GM23338 (cell line): ENCODE data around the gene SMC4. TPM values are rescaled to one million over a fixed set of nuclear protein-coding genes. Genes with fewer than 3 reads are reported as not detected.

Experiments used
- ATAC-seq: fragments of 200-7000 bp; cut with Tn5 transposase; 3 replicates; pipeline ENCODE4 v1.9.1; 2020
- DNase-seq: peaks from one replicate; pipeline ENCODE4 v3.0.0-alpha.2; 2015; ENCODE audit warnings: low spot score
- H2AFZ ChIP-seq: fragments of 200-600 bp; sonication (generic); 2 replicates; pipeline ENCODE4 v1.8.0; 2016; ENCODE audit warnings: antibody characterized with exemption, mild to moderate bottlenecking, moderate library complexity
- H3F3A ChIP-seq: fragments of 200-600 bp; sonication (generic); replicated peaks from 2 replicates; pipeline ENCODE4 v1.8.0; 2017; ENCODE audit warnings: antibody characterized with exemption, mixed run types, low read depth
- H3K27ac ChIP-seq: fragments of 200-600 bp; sonication (generic); 2 replicates; pipeline ENCODE4 v1.6.1; 2016; ENCODE audit warnings: low read depth
- H3K27me3 ChIP-seq: fragments of 200-600 bp; sonication (generic); 2 replicates; pipeline ENCODE4 v1.8.0; 2016; ENCODE audit warnings: mild to moderate bottlenecking, mixed run types, moderate library complexity; ENCODE audit not compliant: insufficient read depth
- H3K36me3 ChIP-seq: fragments of 200-600 bp; sonication (generic); 2 replicates; pipeline ENCODE4 v1.8.0; 2016; ENCODE audit warnings: mild to moderate bottlenecking; ENCODE audit not compliant: insufficient read depth
- H3K4me1 ChIP-seq: fragments of 200-600 bp; sonication (generic); 2 replicates; pipeline ENCODE4 v1.8.0; 2016; ENCODE audit warnings: mild to moderate bottlenecking, moderate library complexity; ENCODE audit not compliant: insufficient read depth
- H3K4me2 ChIP-seq: fragments of 200-600 bp; sonication (generic); 2 replicates; pipeline ENCODE4 v1.7.1; 2017; ENCODE audit warnings: mixed run types
- H3K4me3 ChIP-seq: fragments of 200-600 bp; sonication (generic); 2 replicates; pipeline ENCODE4 v1.6.1; 2016; ENCODE audit warnings: mixed run types
- H3K79me2 ChIP-seq: fragments of 200-600 bp; sonication (generic); replicated peaks from 2 replicates; pipeline ENCODE4 v1.8.0; 2017; ENCODE audit warnings: mild to moderate bottlenecking; ENCODE audit not compliant: insufficient read depth
- H3K9me2 ChIP-seq: fragments of 200-600 bp; sonication (generic); 2 replicates; pipeline ENCODE4 v1.8.0; 2017; ENCODE audit not compliant: insufficient read depth
- H4K20me1 ChIP-seq: fragments of 200-600 bp; sonication (generic); replicated peaks from 2 replicates; pipeline ENCODE4 v1.8.0; 2017; ENCODE audit warnings: mild to moderate bottlenecking; ENCODE audit not compliant: insufficient read depth
- H3K27ac Mint-ChIP-seq: 2 replicates; pipeline ENCODE4 v1.8.0; 2020; ENCODE audit warnings: inconsistent platforms, mild to moderate bottlenecking, moderate library complexity, mixed read lengths
- H3K27me3 Mint-ChIP-seq: 3 replicates; pipeline ENCODE4 v1.8.0; 2022; ENCODE audit warnings: low read depth, mild to moderate bottlenecking, moderate library complexity, mixed read lengths, inconsistent platforms; ENCODE audit not compliant: insufficient read depth, poor library complexity
- H3K36me3 Mint-ChIP-seq: 3 replicates; pipeline ENCODE4 v1.8.0; 2021; ENCODE audit warnings: low read depth, mild to moderate bottlenecking, inconsistent platforms, moderate library complexity, mixed read lengths
- H3K4me1 Mint-ChIP-seq: 3 replicates; pipeline ENCODE4 v1.8.0; 2020; ENCODE audit warnings: mild to moderate bottlenecking, inconsistent platforms, mixed read lengths
- H3K4me3 Mint-ChIP-seq: 3 replicates; pipeline ENCODE4 v1.8.0; 2021; ENCODE audit warnings: moderate library complexity, mild to moderate bottlenecking, inconsistent platforms, mixed read lengths
- H3K9me3 Mint-ChIP-seq: 3 replicates; pipeline ENCODE4 v1.8.0; 2020; ENCODE audit warnings: moderate library complexity, mild to moderate bottlenecking, inconsistent platforms, mixed read lengths
- CREB1 ChIP-seq: fragments of 250-450 bp; sonication (Bioruptor Pico); IDR thresholded peaks from 2 replicates; pipeline ENCODE4 v1.5.0; 2020; ENCODE audit warnings: low read depth, mild to moderate bottlenecking, moderate library complexity
- EZH2 ChIP-seq: fragments of 200-600 bp; sonication (generic); IDR thresholded peaks from one replicate; pipeline ENCODE4 v1.8.0; 2017; ENCODE audit warnings: antibody characterized with exemption, mild to moderate bottlenecking, low read depth; ENCODE audit not compliant: unreplicated experiment
- EZH2phosphoT487 ChIP-seq: fragments of 200-600 bp; sonication (generic); IDR thresholded peaks from one replicate; pipeline ENCODE4 v1.8.1; 2018; ENCODE audit warnings: antibody characterized with exemption; ENCODE audit not compliant: unreplicated experiment
- JUNB ChIP-seq: IDR thresholded peaks from one replicate; pipeline ENCODE4 v1.6.1; 2016; ENCODE audit warnings: antibody characterized with exemption; ENCODE audit not compliant: unreplicated experiment
- NANOG ChIP-seq: IDR thresholded peaks from 2 replicates; pipeline ENCODE4 v1.6.1; 2016; ENCODE audit warnings: antibody characterized with exemption, borderline replicate concordance
- STAT1 ChIP-seq: IDR thresholded peaks from one replicate; pipeline ENCODE4 v1.6.1; 2016; ENCODE audit warnings: antibody characterized with exemption; ENCODE audit not compliant: unreplicated experiment
- ZNF114 ChIP-seq: fragments of 250-450 bp; sonication (Bioruptor Pico); IDR thresholded peaks from 2 replicates; pipeline ENCODE4 v1.5.0; 2020; ENCODE audit warnings: mild to moderate bottlenecking, moderate library complexity
- ZNF331 ChIP-seq: fragments of 250-450 bp; sonication (Bioruptor Pico); IDR thresholded peaks from 2 replicates; pipeline ENCODE4 v1.5.0; 2020; ENCODE audit warnings: low read depth, mild to moderate bottlenecking, moderate library complexity
- polyA plus RNA-seq: library from polyadenylated mRNA; unstranded; fragments of >200 nt; fragmentation: Nextera tagmentation; extraction: Ambion mirVana; gene quantifications from 2 replicates; pipeline ENCODE4 v1.2.1, GENCODE V29; 2016
- total RNA-seq: library from RNA; depleted of rRNA; stranded (reverse); fragments of >200 nt; shearing (Covaris generic); gene quantifications from 2 replicates; pipeline ENCODE4 v1.2.3, GENCODE V29; 2014
- TF ChIP-seq, protein P1 (sequence below), 2 experiments: fragments of 200-600 bp in 1 of 2; sonication (generic) in 1 of 2; conservative IDR thresholded peaks; 2 replicates each; pipeline versions ENCODE4 v1.5.1 to v1.6.1; 2016 to 2017; ENCODE audit warnings: antibody characterized with exemption in 2 of 2, low read depth in 2 of 2, mild to moderate bottlenecking in 2 of 2, moderate library complexity in 1 of 2
- TF ChIP-seq, protein P2 (sequence below): IDR thresholded peaks from one replicate; pipeline ENCODE4 v1.6.1; 2018; ENCODE audit warnings: antibody characterized with exemption; ENCODE audit not compliant: unreplicated experiment
- TF ChIP-seq, protein P3 (sequence below): fragments of 250-450 bp; sonication (Bioruptor Pico); IDR thresholded peaks from 2 replicates; pipeline ENCODE4 v1.5.0; 2020; ENCODE audit warnings: mild to moderate bottlenecking, moderate library complexity
- TF ChIP-seq, protein P4 (sequence below): IDR thresholded peaks from 2 replicates; pipeline ENCODE4 v1.6.1; 2016; ENCODE audit warnings: antibody characterized with exemption

The SMC4 gene
- total and polyA plus RNA-seq, 2 experiments from 2014 or later = 167 to 412 TPM

DNA sequence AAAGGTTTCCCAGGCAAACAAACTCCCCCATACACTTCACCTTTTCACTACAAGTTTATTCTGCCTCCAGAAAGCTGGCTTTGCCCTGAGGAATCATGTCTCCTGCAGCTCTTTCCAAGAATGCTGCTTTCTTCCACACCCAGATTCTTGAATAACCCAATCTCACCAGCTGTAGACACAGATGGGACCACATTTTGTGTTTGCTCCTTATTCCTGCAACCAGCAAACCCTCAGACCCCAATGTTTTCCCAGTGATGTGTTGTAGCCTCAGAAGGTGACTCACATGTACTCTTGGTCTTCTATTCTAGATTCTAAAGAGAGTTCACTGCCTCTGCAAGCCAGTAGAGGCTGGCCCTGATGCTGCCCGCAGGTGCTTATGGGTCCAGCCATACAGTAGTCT is 73.8 kb downstream of the SMC4 start (continued):
- TF ChIP-seq, protein P1, sequence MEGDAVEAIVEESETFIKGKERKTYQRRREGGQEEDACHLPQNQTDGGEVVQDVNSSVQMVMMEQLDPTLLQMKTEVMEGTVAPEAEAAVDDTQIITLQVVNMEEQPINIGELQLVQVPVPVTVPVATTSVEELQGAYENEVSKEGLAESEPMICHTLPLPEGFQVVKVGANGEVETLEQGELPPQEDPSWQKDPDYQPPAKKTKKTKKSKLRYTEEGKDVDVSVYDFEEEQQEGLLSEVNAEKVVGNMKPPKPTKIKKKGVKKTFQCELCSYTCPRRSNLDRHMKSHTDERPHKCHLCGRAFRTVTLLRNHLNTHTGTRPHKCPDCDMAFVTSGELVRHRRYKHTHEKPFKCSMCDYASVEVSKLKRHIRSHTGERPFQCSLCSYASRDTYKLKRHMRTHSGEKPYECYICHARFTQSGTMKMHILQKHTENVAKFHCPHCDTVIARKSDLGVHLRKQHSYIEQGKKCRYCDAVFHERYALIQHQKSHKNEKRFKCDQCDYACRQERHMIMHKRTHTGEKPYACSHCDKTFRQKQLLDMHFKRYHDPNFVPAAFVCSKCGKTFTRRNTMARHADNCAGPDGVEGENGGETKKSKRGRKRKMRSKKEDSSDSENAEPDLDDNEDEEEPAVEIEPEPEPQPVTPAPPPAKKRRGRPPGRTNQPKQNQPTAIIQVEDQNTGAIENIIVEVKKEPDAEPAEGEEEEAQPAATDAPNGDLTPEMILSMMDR (conservative IDR thresholded peaks at IDR 0.05; ENCODE audit: low read depth in 2 of 2) = no peak
- no peak for TF ChIP-seq CREB1
- TF ChIP-seq EZH2phosphoT487 = no peak

DNA sequence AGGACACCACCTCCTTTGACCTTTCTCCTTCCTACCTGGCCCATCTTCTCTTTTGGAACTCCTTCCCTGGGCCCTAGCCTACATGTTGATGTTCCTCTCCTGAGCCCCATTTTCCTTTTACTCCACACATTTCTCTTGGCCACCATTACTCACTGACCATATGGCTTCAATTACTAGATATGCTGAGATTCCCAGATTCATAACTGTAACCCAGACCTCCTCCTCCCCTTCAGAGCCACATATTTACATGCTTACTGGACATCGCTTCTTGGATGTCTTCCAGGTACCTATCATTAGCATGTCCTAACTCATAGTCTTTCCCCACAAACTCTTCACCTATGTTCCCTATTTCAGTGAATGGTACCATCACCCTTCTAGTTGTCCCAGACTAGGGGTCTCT is 74.5 kb downstream of the SMC4 start:
- H3K9me2 ChIP-seq = 0 out of 2 replicates have a peak, but pooled peaks cover 7% of the 10 kb centered on the region
- no peaks in the 10 kb centered on the region for H4K20me1 ChIP-seq
- Mint-ChIP-seq H3K36me3 (peaks cover 17% of the 10 kb centered on the region), H3K9me3 (peaks cover 21% of the 10 kb centered on the region), H3K27ac (no peak overlapping the region), H3K4me3 (no peak overlapping the region), H3K27me3 (peaks cover 5% of the 10 kb centered on the region), H3K4me1 (no peaks in the 10 kb centered on the region)
- H3K27me3 ChIP-seq = no peaks in the 10 kb centered on the region
- no peaks in the 10 kb centered on the region; the same call in 1 of the 2 replicates for H3K36me3 ChIP-seq
- no peak overlapping the region for H3K4me2 ChIP-seq
- no peak overlapping the region for H2AFZ ChIP-seq
- H3K4me3 ChIP-seq = no peak overlapping the region
- H3K79me2 ChIP-seq = no peaks in the 10 kb centered on the region
- no peak for ATAC-seq
- no peak for DNase-seq
- no peaks in the 10 kb centered on the region for H3F3A ChIP-seq
- no peak overlapping the region for H3K27ac ChIP-seq
- no peaks in the 10 kb centered on the region for H3K4me1 ChIP-seq
- TF ChIP-seq, protein P2, sequence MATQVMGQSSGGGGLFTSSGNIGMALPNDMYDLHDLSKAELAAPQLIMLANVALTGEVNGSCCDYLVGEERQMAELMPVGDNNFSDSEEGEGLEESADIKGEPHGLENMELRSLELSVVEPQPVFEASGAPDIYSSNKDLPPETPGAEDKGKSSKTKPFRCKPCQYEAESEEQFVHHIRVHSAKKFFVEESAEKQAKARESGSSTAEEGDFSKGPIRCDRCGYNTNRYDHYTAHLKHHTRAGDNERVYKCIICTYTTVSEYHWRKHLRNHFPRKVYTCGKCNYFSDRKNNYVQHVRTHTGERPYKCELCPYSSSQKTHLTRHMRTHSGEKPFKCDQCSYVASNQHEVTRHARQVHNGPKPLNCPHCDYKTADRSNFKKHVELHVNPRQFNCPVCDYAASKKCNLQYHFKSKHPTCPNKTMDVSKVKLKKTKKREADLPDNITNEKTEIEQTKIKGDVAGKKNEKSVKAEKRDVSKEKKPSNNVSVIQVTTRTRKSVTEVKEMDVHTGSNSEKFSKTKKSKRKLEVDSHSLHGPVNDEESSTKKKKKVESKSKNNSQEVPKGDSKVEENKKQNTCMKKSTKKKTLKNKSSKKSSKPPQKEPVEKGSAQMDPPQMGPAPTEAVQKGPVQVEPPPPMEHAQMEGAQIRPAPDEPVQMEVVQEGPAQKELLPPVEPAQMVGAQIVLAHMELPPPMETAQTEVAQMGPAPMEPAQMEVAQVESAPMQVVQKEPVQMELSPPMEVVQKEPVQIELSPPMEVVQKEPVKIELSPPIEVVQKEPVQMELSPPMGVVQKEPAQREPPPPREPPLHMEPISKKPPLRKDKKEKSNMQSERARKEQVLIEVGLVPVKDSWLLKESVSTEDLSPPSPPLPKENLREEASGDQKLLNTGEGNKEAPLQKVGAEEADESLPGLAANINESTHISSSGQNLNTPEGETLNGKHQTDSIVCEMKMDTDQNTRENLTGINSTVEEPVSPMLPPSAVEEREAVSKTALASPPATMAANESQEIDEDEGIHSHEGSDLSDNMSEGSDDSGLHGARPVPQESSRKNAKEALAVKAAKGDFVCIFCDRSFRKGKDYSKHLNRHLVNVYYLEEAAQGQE = no peak
- TF ChIP-seq, protein P3, sequence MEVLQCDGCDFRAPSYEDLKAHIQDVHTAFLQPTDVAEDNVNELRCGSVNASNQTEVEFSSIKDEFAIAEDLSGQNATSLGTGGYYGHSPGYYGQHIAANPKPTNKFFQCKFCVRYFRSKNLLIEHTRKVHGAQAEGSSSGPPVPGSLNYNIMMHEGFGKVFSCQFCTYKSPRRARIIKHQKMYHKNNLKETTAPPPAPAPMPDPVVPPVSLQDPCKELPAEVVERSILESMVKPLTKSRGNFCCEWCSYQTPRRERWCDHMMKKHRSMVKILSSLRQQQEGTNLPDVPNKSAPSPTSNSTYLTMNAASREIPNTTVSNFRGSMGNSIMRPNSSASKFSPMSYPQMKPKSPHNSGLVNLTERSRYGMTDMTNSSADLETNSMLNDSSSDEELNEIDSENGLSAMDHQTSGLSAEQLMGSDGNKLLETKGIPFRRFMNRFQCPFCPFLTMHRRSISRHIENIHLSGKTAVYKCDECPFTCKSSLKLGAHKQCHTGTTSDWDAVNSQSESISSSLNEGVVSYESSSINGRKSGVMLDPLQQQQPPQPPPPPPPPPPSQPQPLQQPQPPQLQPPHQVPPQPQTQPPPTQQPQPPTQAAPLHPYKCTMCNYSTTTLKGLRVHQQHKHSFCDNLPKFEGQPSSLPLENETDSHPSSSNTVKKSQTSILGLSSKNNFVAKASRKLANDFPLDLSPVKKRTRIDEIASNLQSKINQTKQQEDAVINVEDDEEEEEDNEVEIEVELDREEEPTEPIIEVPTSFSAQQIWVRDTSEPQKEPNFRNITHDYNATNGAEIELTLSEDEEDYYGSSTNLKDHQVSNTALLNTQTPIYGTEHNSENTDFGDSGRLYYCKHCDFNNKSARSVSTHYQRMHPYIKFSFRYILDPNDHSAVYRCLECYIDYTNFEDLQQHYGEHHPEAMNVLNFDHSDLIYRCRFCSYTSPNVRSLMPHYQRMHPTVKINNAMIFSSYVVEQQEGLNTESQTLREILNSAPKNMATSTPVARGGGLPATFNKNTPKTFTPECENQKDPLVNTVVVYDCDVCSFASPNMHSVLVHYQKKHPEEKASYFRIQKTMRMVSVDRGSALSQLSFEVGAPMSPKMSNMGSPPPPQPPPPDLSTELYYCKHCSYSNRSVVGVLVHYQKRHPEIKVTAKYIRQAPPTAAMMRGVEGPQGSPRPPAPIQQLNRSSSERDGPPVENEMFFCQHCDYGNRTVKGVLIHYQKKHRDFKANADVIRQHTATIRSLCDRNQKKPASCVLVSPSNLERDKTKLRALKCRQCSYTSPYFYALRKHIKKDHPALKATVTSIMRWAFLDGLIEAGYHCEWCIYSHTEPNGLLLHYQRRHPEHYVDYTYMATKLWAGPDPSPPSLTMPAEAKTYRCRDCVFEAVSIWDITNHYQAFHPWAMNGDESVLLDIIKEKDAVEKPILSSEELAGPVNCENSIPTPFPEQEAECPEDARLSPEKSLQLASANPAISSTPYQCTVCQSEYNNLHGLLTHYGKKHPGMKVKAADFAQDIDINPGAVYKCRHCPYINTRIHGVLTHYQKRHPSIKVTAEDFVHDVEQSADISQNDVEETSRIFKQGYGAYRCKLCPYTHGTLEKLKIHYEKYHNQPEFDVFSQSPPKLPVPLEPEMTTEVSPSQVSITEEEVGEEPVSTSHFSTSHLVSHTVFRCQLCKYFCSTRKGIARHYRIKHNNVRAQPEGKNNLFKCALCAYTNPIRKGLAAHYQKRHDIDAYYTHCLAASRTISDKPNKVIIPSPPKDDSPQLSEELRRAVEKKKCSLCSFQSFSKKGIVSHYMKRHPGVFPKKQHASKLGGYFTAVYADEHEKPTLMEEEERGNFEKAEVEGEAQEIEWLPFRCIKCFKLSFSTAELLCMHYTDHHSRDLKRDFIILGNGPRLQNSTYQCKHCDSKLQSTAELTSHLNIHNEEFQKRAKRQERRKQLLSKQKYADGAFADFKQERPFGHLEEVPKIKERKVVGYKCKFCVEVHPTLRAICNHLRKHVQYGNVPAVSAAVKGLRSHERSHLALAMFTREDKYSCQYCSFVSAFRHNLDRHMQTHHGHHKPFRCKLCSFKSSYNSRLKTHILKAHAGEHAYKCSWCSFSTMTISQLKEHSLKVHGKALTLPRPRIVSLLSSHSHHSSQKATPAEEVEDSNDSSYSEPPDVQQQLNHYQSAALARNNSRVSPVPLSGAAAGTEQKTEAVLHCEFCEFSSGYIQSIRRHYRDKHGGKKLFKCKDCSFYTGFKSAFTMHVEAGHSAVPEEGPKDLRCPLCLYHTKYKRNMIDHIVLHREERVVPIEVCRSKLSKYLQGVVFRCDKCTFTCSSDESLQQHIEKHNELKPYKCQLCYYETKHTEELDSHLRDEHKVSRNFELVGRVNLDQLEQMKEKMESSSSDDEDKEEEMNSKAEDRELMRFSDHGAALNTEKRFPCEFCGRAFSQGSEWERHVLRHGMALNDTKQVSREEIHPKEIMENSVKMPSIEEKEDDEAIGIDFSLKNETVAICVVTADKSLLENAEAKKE (CRISPR knock-in tag) = no peak
- TF ChIP-seq NANOG (no peak), ZNF114 (CRISPR knock-in tag) (no peak), ZNF331 (CRISPR knock-in tag) (no peak), EZH2phosphoT487 (no peak), EZH2 (no peak), JUNB (no peak), STAT1 (no peak)
- TF ChIP-seq, protein P4, sequence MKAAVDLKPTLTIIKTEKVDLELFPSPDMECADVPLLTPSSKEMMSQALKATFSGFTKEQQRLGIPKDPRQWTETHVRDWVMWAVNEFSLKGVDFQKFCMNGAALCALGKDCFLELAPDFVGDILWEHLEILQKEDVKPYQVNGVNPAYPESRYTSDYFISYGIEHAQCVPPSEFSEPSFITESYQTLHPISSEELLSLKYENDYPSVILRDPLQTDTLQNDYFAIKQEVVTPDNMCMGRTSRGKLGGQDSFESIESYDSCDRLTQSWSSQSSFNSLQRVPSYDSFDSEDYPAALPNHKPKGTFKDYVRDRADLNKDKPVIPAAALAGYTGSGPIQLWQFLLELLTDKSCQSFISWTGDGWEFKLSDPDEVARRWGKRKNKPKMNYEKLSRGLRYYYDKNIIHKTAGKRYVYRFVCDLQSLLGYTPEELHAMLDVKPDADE = no peak
